Muscle layer of duodenum (tissue), 2 donors: Measurements from ENCODE around the gene PEAK1.

Experiments used
- H3K27ac ChIP-seq: one replicate; pipeline ENCODE4 v1.7.0; 2013; ENCODE audit warnings: mild to moderate bottlenecking, low read length
- H3K27me3 ChIP-seq: one replicate; pipeline ENCODE4 v1.7.0; 2013; ENCODE audit warnings: low read depth, mild to moderate bottlenecking, control low read depth, low read length
- H3K36me3 ChIP-seq, 2 donors: one replicate each; pipeline ENCODE4 v1.7.0; 2013; ENCODE audit warnings: low read length in 2 of 2, control low read depth in 1 of 2, mild to moderate bottlenecking in 1 of 2; ENCODE audit not compliant: insufficient read depth in 2 of 2, control insufficient read depth in 1 of 2
- H3K4me1 ChIP-seq, 2 donors: one replicate each; pipeline ENCODE4 v1.7.0; 2013; ENCODE audit warnings: low read length in 2 of 2, mild to moderate bottlenecking in 2 of 2, control low read depth in 1 of 2, moderate library complexity in 1 of 2; ENCODE audit not compliant: insufficient read depth in 2 of 2, control insufficient read depth in 1 of 2
- H3K4me3 ChIP-seq, 2 donors: one replicate each; pipeline ENCODE4 v1.7.0; 2013; ENCODE audit warnings: low read length in 2 of 2, low read depth in 1 of 2, mild to moderate bottlenecking in 1 of 2
- H3K9me3 ChIP-seq, 2 donors: one replicate each; pipeline ENCODE4 v1.7.0; 2013; ENCODE audit warnings: low read length in 2 of 2, control low read depth in 1 of 2, mild to moderate bottlenecking in 1 of 2; ENCODE audit not compliant: control insufficient read depth in 1 of 2
- donor health status: healthy.

The PEAK1 gene, protein sequence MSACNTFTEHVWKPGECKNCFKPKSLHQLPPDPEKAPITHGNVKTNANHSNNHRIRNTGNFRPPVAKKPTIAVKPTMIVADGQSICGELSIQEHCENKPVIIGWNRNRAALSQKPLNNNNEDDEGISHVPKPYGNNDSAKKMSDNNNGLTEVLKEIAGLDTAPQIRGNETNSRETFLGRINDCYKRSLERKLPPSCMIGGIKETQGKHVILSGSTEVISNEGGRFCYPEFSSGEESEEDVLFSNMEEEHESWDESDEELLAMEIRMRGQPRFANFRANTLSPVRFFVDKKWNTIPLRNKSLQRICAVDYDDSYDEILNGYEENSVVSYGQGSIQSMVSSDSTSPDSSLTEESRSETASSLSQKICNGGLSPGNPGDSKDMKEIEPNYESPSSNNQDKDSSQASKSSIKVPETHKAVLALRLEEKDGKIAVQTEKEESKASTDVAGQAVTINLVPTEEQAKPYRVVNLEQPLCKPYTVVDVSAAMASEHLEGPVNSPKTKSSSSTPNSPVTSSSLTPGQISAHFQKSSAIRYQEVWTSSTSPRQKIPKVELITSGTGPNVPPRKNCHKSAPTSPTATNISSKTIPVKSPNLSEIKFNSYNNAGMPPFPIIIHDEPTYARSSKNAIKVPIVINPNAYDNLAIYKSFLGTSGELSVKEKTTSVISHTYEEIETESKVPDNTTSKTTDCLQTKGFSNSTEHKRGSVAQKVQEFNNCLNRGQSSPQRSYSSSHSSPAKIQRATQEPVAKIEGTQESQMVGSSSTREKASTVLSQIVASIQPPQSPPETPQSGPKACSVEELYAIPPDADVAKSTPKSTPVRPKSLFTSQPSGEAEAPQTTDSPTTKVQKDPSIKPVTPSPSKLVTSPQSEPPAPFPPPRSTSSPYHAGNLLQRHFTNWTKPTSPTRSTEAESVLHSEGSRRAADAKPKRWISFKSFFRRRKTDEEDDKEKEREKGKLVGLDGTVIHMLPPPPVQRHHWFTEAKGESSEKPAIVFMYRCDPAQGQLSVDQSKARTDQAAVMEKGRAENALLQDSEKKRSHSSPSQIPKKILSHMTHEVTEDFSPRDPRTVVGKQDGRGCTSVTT (N-terminal part only)

DNA sequence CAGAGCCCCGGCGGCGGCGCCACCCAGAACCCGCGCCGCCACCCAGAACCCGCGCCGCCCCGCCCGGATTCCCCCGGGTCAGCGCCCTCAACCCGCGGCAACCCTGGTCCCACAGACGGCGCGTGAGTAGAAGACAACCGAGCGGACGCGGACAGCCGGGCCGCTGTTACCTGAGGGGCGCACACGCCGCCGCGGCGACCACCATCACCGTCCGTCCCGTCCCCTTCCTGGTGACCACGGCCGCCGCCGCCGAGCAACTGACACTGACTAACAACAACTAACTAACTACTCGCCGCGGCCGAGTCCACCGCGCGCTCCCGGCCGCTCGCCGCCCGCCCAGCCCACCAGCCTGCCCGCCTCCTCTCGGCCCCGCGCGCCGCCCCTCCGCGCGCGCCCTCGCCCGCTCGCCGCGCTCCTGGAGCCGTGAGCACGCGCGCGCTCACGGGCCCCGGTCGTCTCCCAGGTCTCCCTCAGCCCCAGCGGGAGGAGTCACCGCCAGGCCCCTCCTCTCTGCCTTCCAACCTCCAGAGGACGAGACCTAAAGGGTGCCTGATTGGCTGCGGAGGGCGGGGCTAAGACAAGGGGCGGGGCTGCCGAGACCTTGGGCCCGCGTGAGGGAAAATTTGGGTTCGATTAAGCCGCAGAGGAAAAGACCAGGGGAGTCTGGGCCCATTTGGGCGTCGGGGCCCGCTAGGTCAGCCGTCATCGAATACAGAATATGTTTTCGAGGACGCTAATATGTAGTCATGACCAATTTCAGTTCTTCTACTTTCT is at the start of gene PEAK1:
Gene PEAK1 (minus strand): TSS at position 269 of the 774 bp plus-strand sequence. CDS start 238,178 bp downstream, outside the sequence.
- Histone ChIP-seq H3K36me3 (peaks cover 0 to 11% of the 10 kb centered on the region in 2 donors), H3K27ac (peak within 1 kb of the TSS; percentile 98), H3K4me1 (peaks cover 3 to 19% of the 10 kb centered on the region in 2 donors), H3K27me3 (no peaks in the 10 kb centered on the region), H3K4me3 (peak within 1 kb of the TSS; percentile 83 to 98), H3K9me3 (no peaks in the 10 kb centered on the region)

DNA sequence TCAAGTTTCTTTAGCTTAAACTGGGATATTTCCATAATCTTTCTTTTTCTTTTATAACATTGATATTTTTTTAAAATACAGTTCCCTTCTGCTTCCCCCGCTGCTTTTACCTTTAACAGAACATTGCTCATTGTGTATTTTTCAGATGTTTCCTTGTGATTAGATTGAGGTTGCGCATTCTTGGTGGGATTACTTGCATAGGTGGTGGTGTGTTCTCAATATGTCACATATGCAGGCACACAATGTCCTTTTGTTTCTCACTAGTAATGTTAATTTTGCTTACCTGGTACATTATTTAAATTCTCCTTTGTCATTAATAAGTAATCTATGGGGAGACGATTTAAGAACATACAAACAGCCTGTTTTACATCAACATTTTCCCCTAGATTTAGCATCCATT is 49.0 kb upstream of the PEAK1 start:
- H3K27ac ChIP-seq = no peak overlapping the region
- H3K27me3 ChIP-seq = no peaks in the 10 kb centered on the region
- no peaks in the 10 kb centered on the region for H3K9me3 ChIP-seq
- no peaks in the 10 kb centered on the region for H3K4me1 ChIP-seq
- H3K36me3 ChIP-seq = peaks cover 41 to 42% of the 10 kb centered on the region in 2 donors
- H3K4me3 ChIP-seq = no peak overlapping the region

DNA sequence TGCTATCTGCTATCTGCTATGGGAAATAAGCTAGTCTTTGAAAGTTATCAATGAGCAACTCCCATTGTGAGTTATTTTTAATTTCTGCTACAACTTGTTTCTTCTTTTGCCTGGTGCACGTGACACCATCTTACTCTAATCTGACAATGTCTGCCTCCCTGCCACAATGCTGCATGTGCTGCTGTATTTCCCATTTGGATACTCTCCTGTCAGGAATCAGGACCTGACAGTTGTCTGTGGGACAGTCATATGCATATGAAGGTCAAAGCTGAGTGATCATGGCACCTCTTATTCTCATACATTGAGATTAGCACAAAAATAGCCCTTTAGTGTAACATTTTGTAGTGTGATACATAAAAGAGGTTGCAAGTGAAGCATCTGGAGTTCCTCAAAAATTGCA is 46.6 kb upstream of the PEAK1 start:
- H3K27me3 ChIP-seq = no peaks in the 10 kb centered on the region
- no peaks in the 10 kb centered on the region for H3K9me3 ChIP-seq
- no peak overlapping the region for H3K27ac ChIP-seq
- H3K4me1 ChIP-seq = no peaks in the 10 kb centered on the region
- peaks cover 29 to 34% of the 10 kb centered on the region in 2 donors for H3K36me3 ChIP-seq
- no peak overlapping the region for H3K4me3 ChIP-seq

DNA sequence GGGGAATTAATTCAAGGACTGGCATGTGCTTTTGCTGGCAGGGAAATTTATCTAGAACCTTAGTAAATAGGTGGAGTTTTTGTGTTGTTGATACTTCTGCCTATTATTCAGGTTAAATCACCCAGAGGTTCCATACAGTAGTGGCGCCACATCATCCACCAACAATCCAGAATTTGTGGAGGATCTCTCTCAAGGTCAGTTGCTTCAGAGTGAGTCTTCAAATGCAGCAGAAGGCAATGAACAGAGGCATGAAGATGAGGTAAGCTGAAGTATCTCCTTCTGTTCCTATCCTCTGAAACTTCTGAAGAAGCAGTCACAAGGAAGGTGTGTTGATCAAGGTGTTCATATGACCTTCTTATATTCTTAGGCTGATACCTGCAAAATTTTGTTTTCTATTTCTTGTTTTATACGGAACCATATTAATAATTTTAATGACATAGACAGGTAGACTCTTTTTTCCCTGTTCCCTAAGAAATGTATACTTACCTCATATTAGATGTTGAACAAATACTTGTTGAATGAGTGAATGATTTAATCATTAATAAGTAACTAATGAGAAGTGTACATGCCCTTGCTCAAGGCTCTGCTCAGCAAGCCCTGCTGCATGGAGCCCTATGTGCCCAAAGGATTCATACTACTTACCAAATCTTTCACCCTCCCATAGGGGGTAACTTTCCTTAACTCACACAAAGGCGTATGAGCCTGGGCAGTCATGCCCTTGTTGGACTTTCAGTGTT is 44.4 kb upstream of the PEAK1 start:
- Histone ChIP-seq H3K36me3 (peaks cover 15 to 30% of the 10 kb centered on the region in 2 donors), H3K27ac (no peak overlapping the region), H3K4me1 (no peaks in the 10 kb centered on the region), H3K9me3 (no peaks in the 10 kb centered on the region), H3K4me3 (no peak overlapping the region), H3K27me3 (no peaks in the 10 kb centered on the region)

DNA sequence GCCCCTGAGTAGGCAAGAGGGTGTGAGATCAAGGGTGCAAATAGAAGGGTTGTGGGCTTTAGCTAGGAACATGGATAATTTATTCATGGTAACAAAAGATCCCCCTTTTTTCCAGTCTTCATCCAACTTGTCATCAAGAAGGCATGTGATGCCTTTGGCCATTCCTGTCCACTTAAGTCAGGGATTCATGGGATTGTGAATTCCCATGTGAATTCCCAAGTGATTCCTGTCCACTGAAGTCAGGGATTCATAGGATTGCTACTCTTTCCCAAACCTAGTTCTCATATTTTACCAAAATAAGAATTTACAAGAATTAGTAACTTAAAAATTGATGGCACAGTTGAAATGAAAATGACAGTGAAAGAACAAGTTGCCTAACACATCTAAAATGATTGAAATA is 41.6 kb upstream of the PEAK1 start:
- Histone ChIP-seq H3K36me3 (peaks cover 0 to 24% of the 10 kb centered on the region in 2 donors), H3K4me3 (no peak overlapping the region), H3K9me3 (no peaks in the 10 kb centered on the region), H3K27me3 (no peaks in the 10 kb centered on the region), H3K27ac (no peak overlapping the region), H3K4me1 (peaks cover 16 to 18% of the 10 kb centered on the region in 2 donors)

DNA sequence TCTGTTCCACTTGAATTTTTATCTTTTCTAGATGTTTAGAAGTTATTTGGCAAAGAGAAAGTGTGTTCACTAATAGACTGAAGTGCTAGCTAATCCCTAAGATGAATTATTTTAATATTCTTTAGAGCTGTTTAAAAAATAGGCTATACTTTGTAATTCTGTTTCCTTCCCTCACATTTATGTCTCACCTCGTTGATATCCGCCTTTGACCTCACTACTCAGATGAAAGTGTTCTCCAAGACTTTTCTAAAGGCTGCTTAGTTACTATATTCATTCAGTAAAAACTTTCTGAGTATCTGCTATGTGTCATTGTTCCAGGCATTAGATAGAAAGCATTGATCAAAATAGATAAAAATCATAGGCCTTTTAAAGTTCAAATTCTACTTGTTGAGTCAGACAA is 39.1 kb upstream of the PEAK1 start:
- Histone ChIP-seq H3K4me3 (no peak overlapping the region), H3K27me3 (no peaks in the 10 kb centered on the region), H3K36me3 (peaks cover 0 to 16% of the 10 kb centered on the region in 2 donors), H3K9me3 (no peaks in the 10 kb centered on the region), H3K4me1 (peaks cover 16 to 29% of the 10 kb centered on the region in 2 donors), H3K27ac (no peak overlapping the region)

DNA sequence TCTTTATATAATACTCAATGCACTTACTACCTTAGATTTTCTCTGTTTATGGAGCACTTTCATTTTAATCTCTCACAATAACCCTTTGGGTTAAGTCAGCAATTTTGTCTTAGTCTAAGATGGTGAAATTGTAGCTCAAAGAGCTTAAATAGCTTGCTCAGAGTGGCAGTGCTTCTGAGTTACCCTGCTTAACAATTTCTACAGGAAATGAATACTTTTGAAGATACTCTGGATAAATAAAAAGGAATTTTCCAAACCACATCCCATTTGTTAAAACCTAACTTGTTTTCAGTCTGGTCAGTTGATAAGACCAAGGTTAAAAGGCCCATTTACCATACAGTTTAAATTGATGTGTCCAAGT is 38.0 kb upstream of the PEAK1 start:
- Histone ChIP-seq H3K36me3 (peaks cover 0 to 12% of the 10 kb centered on the region in 2 donors), H3K9me3 (no peaks in the 10 kb centered on the region), H3K27ac (peak overlapping the region; percentile 9), H3K4me1 (peaks cover 16 to 29% of the 10 kb centered on the region in 2 donors), H3K4me3 (no peak overlapping the region), H3K27me3 (no peaks in the 10 kb centered on the region)

DNA sequence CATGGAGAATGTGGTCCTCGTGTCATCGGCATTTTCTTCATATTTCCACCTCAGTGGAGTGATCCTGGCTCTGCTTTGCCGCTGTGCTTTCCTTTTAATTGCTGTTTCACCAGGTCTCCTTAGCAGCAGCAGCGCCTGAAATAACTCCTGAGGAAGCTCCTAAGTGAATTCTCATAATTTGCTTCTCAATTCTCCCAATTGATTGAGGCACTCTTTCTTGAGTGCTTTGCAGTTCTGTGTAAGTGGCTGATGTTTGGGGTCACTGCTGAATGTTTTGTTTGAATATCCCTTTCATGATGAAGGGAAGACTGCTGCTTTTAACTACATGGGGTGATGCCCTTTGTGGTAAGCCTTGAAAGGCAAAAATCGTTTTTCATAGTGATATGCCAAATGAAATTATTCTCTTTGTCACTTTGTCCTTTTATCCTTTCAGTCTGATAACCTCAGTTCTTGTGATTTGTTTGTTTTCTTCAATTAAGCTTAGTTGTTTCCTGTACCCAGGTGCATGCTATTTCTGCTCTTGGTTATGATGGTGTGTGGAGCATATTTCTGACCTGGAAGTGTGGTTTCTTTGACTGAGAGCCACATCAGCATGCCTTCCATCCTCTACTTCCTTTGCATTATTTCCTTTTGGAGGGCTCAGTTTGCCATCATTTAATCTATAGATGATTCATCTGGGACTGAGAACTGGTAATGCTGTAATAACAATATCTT is 37.4 kb upstream of the PEAK1 start:
- Histone ChIP-seq H3K27ac (no peak overlapping the region), H3K4me3 (no peak overlapping the region), H3K4me1 (peaks cover 16 to 29% of the 10 kb centered on the region in 2 donors), H3K36me3 (peaks cover 0 to 12% of the 10 kb centered on the region in 2 donors), H3K27me3 (no peaks in the 10 kb centered on the region), H3K9me3 (no peaks in the 10 kb centered on the region)

DNA sequence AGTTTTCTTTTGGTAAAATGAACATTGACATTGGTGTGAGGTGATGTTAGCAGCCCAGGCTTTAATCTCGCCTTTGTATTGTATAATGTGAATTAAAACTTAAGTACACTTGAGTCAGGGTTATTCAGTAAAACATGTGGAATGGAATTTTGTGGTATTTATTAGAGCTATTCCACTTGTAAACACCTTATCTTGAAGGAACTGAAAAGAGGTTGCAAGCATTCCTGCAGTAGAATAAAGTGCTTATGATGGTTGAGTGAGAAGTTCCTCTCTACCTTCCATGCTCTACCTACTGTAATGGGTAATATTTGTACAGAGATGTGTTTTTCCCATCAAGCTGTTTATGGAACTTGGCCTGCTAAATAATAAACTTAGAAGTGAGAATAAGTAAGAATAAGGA is 36.8 kb upstream of the PEAK1 start:
- Histone ChIP-seq H3K36me3 (peaks cover 0 to 12% of the 10 kb centered on the region in 2 donors), H3K27ac (no peak overlapping the region), H3K4me3 (no peak overlapping the region), H3K9me3 (no peaks in the 10 kb centered on the region), H3K27me3 (no peaks in the 10 kb centered on the region), H3K4me1 (peaks cover 16 to 29% of the 10 kb centered on the region in 2 donors)
